GM18867 (cell line): ENCODE results near the gene SLC38A8.
A peak's percentile ranks its signal among the peaks of the same experiment; 100 is the strongest.

ENCODE experiments used
- ATAC-seq: cut with Tn5 transposase; IDR thresholded peaks from one replicate; pipeline ENCODE4 v1.9.1; 2021; ENCODE audit warnings: mild to moderate bottlenecking, moderate library complexity; ENCODE audit not compliant: unreplicated experiment

Gene SLC38A8

GRCh38 chr16:84042308-84042878, at the start of gene SLC38A8:
Gene SLC38A8 (minus strand): TSS chr16:84042795. CDS start chr16:84042157, 638 bp downstream.
- ATAC-seq: no peak

DNA sequence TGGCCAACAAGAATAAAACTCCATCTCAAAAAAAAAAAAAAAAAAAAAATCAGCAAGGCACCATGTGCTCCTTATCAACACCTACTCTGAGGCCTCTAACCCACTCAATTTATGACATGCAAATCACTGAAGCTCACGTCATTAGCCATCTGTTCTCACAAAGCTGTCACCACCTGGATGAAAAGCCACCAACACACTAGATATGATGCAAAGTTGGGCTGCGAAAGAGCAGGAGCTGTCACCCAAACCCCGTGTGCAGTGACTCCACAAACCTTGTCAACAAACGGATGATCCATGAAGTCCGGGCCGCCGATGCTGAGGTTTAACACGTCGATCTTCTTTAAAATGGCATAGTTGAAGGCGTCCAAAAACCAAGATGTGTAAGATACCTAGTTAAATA, 48.9 kb upstream of the SLC38A8 start:
- ATAC-seq: no peak

- no peak for ATAC-seq
Measured at GRCh38 chr16:84090211-84090610, 47.6 kb upstream of the SLC38A8 start.

DNA sequence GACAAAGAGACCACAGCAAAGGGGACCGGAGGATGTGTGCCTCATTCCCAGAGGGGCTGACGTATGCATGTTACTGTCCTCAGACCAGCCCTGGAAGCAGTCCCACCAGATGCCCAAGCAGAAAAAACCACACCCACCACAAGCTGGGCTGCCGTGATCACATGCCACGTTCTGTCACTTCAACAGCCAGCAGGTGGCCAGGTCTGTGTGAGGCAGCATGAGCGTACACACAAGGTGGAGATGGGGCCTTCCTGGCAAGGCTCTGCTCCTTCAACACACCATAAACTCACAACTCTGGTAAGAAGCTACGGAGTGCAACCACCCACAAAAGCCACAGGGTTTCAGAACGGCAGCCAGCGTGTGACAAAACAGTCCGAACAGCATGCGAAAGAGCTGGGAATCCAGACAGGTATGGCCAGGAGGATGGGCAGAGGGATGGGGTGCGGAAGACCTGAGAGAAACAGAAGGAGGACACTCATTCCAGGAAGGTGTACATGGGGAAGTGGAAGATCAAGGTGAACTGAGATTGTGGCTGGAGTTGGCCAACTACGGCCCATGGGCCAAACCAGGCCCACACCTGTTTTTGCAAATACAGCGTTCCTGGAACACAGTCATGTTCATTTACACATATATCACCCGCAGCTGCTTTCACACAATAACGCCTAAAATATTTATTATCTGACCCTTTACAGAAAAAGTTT, 46.2 kb upstream of the SLC38A8 start:
- peak; percentile 83 for ATAC-seq

DNA sequence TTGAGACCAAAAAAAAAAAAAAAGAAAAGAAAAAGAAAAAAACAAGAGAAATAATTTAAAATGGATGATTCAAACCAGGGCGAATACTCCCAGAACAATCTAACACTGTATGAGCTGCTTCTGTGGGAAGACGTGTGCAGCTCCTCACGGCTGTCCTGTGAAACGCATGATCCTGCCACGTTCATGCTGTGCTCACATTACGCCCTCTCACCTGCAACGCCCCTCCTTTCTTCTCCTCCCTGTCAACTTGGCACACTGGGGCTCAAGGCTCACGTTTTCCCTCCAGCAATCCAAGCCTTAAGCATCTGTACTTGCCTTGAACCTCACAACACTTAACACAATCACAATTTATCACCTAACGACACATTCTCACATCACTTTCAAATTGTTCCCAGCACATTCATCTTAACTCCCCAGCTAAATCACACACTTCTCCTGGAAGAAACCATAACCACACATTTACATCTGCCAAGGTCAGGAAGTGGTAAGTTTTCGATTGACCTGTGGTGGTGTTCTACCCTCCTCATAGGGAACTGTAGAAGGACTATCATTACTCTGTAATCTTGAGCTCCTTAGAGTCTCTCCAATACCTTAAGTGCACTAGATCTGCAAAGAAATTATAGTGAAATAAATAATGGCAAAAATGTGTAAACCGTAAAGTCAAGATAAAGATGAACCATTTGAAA, 45.0 kb upstream of the SLC38A8 start:
- ATAC-seq: no peak

DNA sequence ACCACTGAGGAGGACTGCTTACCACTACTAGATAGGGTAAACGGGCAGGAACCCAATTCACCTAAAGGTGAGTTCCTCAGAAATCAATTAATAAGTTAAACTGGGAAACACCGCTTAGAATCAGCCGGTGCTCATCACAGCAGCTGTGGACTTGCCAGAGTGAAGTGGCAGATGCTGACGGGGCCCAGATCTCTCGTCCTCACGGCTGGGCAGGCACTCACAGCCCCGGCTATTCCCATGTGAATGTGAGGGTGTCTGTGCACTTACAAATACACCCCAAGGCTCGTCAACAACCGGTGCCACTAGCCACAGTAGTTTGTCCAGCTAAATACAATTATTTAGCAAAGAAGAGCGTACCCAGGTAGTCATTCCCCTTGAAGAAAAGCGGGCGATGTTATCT, 44.4 kb upstream of the SLC38A8 start:
- no peak for ATAC-seq

DNA sequence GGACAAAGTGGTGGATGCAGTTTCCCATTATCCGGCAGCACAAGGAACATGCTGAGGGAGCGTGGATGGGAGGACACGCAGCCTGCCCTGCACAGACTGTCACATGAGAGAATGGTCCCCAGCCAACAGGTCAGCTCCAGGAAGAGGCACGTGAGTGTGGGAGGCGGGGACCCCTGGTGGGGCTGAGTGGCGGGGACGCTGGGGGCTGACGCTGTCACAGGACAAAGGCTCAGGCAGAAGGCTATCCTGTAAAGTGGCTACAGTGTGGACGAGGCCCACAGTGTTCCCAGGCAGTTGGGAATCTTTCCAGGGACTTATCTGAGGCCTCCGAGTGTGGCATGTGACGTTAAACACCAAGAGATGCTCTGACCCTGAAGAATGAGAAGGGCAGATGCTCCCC, 43.7 kb upstream of the SLC38A8 start:
- ATAC-seq: no peak

DNA sequence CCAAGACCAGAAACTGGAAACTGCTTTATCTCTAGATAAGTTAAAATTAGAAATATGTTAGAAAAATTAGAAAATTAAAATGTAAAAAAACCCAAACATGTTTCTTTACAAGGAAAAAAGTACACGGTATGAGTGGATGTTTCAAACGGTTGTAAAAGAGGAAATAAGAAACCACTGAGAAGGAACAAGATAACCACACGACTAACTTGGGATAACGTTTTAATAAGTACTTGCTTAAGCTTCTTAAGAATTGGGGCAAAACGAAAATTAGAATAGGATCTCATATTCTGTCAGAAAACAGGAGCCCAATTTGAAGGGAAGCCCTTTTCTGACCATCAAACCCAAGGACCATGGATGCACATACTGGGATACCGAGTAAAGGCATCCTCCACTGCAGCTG, 43.2 kb upstream of the SLC38A8 start:
- ATAC-seq: no peak

- no peak for ATAC-seq
Measured at GRCh38 chr16:84085271-84085667, 42.7 kb upstream of the SLC38A8 start.

DNA sequence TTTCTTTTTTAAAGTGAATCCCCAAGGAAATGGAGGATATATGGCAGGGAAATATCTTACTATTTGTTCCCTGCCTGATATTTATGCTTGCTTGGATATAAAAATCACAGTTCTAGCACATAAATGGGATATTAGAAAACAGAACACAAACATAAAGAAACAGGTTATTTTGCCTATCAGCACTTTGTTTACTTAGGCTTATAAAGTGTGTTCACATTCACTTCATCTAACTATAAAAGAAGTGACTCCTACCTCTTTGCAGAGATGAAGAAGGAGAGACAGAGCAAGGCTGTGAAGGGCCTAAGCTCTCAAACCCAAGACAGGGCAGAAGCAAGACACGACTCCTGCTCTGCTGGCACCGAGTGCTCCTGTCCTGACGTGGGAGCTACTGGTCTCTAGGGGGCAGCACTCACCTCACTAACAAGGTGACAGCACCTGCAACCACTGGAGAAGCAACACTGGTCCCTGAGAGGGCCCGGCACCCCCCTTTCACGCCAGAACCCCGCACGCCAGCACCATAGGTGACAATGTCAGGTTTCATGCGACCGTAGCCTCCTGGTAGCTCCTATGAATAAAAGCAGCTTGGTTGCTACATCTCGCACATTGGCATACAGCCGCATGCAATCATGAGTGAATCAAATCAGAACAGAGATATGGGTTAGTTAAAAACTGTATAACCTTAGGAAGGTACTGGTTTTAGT, 42.1 kb upstream of the SLC38A8 start:
- peak; percentile 52 for ATAC-seq

DNA sequence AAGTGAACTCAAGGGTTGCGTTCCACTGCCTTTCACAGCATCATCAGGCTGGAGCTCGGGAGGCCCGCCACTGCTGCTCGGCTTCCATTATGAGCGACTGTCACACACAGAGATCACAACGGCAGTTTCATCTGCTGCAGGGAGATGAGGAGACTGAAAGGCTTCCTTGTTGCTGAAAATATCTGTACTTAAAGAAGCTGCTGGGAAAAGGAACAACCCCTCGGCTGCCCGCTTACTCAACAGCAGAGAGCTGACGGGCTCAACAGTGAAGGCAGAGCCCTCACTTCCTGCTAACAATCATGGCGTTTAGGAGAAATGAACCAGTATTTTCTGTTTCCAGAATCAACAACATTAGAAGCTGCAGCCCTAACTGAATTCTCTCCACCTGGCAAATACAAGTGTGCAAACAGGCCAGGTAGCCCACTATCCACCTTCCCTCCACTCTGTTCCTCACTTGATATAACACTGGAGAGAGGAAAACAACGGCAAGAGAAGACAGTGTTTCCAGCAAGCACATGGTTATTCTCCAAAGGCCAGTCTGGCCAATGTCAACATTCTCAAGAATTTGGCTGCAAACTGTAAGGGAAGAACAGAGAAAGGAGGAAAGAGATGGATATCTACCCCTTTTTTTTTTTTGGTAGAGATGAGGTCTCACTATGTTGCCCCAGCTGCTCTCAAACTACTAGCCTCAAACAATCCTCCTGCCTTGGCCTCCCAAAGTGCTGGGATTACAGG, 40.4 kb upstream of the SLC38A8 start:
- no peak for ATAC-seq

GRCh38 chr16:84082110-84082509, 39.5 kb upstream of the SLC38A8 start:
- no peak for ATAC-seq

DNA sequence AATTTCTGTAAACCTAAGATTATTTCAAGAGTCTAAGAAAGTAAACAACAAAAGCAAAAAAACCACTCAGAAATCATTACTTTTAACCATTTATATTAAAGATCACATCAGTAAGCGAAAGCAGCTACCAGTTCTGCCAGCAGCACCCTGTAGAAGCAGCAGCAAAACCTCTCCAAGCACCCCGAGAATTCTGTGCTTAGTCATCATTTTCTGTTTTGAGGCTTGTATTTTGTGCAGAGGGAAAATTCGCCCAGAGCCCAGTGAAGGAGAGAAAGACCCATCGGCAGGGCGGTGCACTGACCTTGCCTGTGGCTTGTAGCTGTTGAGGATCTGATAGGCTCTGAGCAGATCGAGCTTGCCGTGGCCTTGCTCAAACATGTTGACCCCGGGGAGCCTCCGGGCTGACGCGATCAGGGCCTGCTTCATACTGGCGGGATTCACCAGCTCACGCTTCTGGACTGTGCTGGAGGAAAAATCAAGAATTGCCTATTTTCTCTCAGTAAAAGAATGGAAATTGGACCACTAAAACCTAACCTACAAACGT, 38.9 kb upstream of the SLC38A8 start:
- no peak for ATAC-seq

GRCh38 chr16:84080813-84081212, 38.2 kb upstream of the SLC38A8 start:
- ATAC-seq: no peak

DNA sequence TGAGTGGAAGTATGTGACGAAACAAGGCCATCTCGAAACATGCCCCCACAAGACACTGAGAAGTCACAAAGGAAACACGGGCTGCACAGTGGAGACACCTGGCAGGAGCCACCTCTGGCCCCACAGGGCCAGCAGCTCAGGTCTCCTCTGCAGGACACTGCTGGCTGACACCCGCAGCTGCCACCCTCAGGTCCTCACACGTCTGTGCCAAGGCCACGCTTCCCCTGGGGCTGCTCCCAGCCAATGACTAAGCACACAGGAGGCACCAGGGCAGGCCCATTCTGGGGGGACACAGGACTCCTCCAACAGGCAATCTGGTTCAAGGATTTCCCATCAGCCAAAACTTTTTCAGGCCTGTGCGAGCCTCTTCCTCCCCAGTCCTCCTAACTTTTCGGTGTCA, 37.8 kb upstream of the SLC38A8 start:
- no peak for ATAC-seq

DNA sequence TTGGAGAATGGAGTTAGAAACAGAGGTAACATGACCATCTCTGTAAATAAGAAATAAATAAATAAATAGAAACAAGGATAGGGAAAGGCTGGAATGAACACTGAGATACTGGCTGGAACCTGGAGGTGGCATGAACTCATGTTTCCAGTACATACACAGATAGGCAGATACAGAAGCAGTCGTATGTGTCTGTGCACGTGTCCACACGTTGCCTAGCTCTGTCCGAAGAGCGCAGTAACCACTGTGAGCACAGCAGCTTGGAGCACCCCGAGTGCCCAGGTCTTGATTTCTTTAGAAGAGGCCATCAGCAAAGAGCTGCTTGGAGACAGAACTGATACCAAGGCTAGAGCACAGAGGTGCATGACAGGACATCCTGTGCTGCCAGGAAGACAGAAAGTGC, 37.1 kb upstream of the SLC38A8 start:
- ATAC-seq: no peak

- no peak for ATAC-seq
Measured at GRCh38 chr16:84075376-84075775, 32.8 kb upstream of the SLC38A8 start.

- ATAC-seq: no peak
Measured at GRCh38 chr16:84074721-84075120, 32.1 kb upstream of the SLC38A8 start.

DNA sequence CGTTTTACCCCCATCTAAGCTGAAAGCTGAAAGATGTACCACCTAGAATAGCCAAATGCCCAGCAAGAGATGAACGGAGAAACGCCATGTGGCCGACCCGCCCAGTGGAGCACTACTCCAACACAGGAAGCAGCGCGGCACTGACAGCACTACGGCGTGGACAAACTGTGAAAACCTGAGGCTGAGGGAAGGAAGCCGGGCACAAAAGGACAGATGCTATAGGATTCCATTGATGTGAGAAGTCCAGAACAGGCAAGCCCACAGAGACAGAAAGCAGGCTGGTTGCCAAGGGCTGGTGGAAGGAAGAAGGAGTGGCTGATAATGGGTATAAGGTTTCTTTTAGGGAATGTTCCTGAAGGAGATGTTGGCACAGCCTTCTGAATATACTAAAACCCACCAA, 29.4 kb upstream of the SLC38A8 start:
- ATAC-seq: no peak

GRCh38 chr16:84071121-84071520, 28.5 kb upstream of the SLC38A8 start:
- no peak for ATAC-seq

DNA sequence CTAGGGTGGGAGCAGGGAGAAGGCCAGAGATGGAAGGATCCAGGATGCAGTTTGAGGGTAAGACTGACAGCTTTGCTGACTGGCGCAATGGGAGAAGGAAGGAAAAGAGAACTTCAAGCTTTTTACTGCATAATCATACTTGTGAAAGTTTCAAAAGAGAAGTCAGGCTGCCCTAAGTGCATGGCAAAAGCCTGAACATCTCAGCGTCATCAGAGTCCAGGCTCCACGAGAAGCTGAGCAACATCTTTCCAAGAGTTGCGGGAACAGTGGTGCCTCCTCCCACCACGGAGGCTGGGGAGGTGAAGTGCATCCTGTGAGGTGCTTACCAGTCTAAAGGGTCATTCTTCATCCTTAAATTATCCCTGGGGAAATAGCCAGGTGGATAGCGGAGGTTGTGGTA, 26.9 kb upstream of the SLC38A8 start:
- no peak for ATAC-seq
